HepG2 (cell line): ENCODE results near the gene CPNE2. TPM values are rescaled to one million over a fixed set of nuclear protein-coding genes. Genes with fewer than 3 reads are reported as not detected.

Experiments
- ATAC-seq: fragments of 200-7000 bp; cut with Tn5 transposase; 3 replicates; pipeline ENCODE4 v1.9.1; 2020; ENCODE audit warnings: mild to moderate bottlenecking, moderate library complexity
- BruUV-seq: library from RNA; stranded (reverse); fragments of 400-500 nt; replicated peaks from 2 replicates; lab custom pipeline; 2021; lab: Mats Ljungman, UMichigan
- CTCF ChIA-PET: fragments of 300-600 bp; formaldehyde crosslinking; extraction: SDS; loops from one replicate; lab custom pipeline; 2021; ENCODE audit warnings: low total read pairs, inconsistent platforms, low intra/inter-chr PET ratio; lab: Yijun Ruan, JAX
- POLR2A ChIA-PET: fragments of 350-600 bp; sonication (Branson Sonifier 250); formaldehyde crosslinking; loops from one replicate; lab custom pipeline; 2020; ENCODE audit warnings: antibody characterized with exemption, inconsistent platforms; lab: Yijun Ruan, JAX
- DNase-seq: peaks from one replicate; pipeline ENCODE4 v3.0.0-alpha.2; 2015; ENCODE audit warnings: low spot score
- FAIRE-seq: peaks from 3 replicates; lab custom pipeline; 2011; peaks lifted over from hg19 to GRCh38; lab: Jason Lieb, UNC
- H2AFZ ChIP-seq: one replicate; pipeline ENCODE4 v1.6.1; 2011; ENCODE audit warnings: low read length, inconsistent platforms
- H3K27ac ChIP-seq: fragments of 300-600 bp; 3 replicates; pipeline ENCODE4 v1.8.0; 2011; ENCODE audit warnings: mixed run types, mild to moderate bottlenecking, mixed read lengths, low read length, inconsistent platforms; ENCODE audit not compliant: insufficient read depth; ENCODE audit errors: extremely low read length
- H3K27me3 ChIP-seq, 2 experiments: fragments of 200-600 bp in 1 of 2; 2 replicates in 1 of 2; 3 replicates in 1 of 2; pipeline versions ENCODE4 v1.6.0 to v1.8.0; 2011; ENCODE audit warnings: low read length in 2 of 2, mild to moderate bottlenecking in 2 of 2, moderate library complexity in 2 of 2, inconsistent platforms in 1 of 2; ENCODE audit not compliant: insufficient read depth in 2 of 2, control insufficient read depth in 1 of 2
- H3K36me3 ChIP-seq, 2 experiments: fragments of 200-600 bp in 1 of 2; replicated peaks in 1 of 2; 2 replicates in 1 of 2; 3 replicates in 1 of 2; pipeline versions ENCODE4 v1.5.1 to v1.8.0; 2011; ENCODE audit warnings: low read length in 2 of 2, inconsistent platforms in 1 of 2; ENCODE audit not compliant: insufficient read depth in 2 of 2, control insufficient read depth in 1 of 2
- H3K4me1 ChIP-seq: 2 replicates; pipeline ENCODE4 v1.5.1; 2012; ENCODE audit warnings: low read length, inconsistent platforms; ENCODE audit not compliant: insufficient read depth
- H3K4me2 ChIP-seq: 2 replicates; pipeline ENCODE4 v1.6.0; 2011; ENCODE audit warnings: low read depth, low read length, inconsistent platforms
- H3K4me3 ChIP-seq, 3 experiments: fragments of 200-600 bp in 1 of 3; sonication (generic), shearing (Covaris generic) in 1 of 3; replicated peaks in 1 of 3; 2 replicates each; pipeline ENCODE4 v1.5.1; 2011 to 2016; ENCODE audit warnings: low read length in 3 of 3, inconsistent platforms in 2 of 3, low read depth in 2 of 3, mild to moderate bottlenecking in 2 of 3, control low read depth in 1 of 3, mixed read lengths in 1 of 3; ENCODE audit not compliant: insufficient read depth in 1 of 3
- H3K79me2 ChIP-seq: one replicate; pipeline ENCODE4 v1.6.1; 2011; ENCODE audit warnings: low read length, inconsistent platforms; ENCODE audit not compliant: insufficient read depth
- H3K9ac ChIP-seq: 2 replicates; pipeline ENCODE4 v1.6.0; 2011; ENCODE audit warnings: mild to moderate bottlenecking, low read depth, low read length, inconsistent platforms; ENCODE audit not compliant: insufficient read depth
- H3K9me3 ChIP-seq: 2 replicates; pipeline ENCODE4 v1.5.1; 2012; ENCODE audit warnings: mild to moderate bottlenecking, low read length
- H4K20me1 ChIP-seq: 2 replicates; pipeline ENCODE4 v1.6.0; 2011; ENCODE audit warnings: inconsistent platforms, mild to moderate bottlenecking, low read length, moderate library complexity; ENCODE audit not compliant: insufficient read depth
- CCAR2 ChIP-seq: fragments of 200-400 bp; formaldehyde crosslinking; optimal IDR thresholded peaks from 2 replicates; pipeline ENCODE3; 2018; ENCODE audit warnings: low read depth, mild to moderate bottlenecking, low read length, moderate library complexity
- ETV6 ChIP-seq: sonication (generic); formaldehyde crosslinking; conservative IDR thresholded peaks from 2 replicates; pipeline ENCODE4 v1.4.0; 2020; ENCODE audit warnings: missing genetic modification reagents
- HNRNPUL1 ChIP-seq: fragments of 200-400 bp; formaldehyde crosslinking; IDR thresholded peaks from 2 replicates; pipeline ENCODE4 v1.6.1; 2017; ENCODE audit warnings: low read depth, mild to moderate bottlenecking, low read length, moderate library complexity
- NFE2L2 ChIP-seq: fragments of 150-350 bp; IDR thresholded peaks from 2 replicates; pipeline ENCODE4 v1.6.1; 2014; ENCODE audit warnings: low read length
- POLR2AphosphoS5 ChIP-seq: IDR thresholded peaks from 2 replicates; pipeline ENCODE4 v1.6.1; 2012; ENCODE audit warnings: low read depth, low read length
- RBAK ChIP-seq: sonication (generic); formaldehyde crosslinking; IDR thresholded peaks from 2 replicates; pipeline ENCODE4 v1.5.1; 2020; ENCODE audit warnings: mild to moderate bottlenecking, missing genetic modification reagents
- TOPORS ChIP-seq: sonication (generic); formaldehyde crosslinking; IDR thresholded peaks from 2 replicates; pipeline ENCODE4 v1.8.0; 2023; ENCODE audit warnings: mild to moderate bottlenecking, missing genetic modification reagents
- U2AF1 ChIP-seq: fragments of 200-400 bp; formaldehyde crosslinking; optimal IDR thresholded peaks from 2 replicates; pipeline ENCODE3; 2017; ENCODE audit warnings: mild to moderate bottlenecking, low read depth, low read length
- ZFP90 ChIP-seq: sonication (generic); formaldehyde crosslinking; IDR thresholded peaks from 2 replicates; pipeline ENCODE4 v1.8.0; 2022; ENCODE audit warnings: missing genetic modification reagents, mild to moderate bottlenecking, inconsistent platforms, borderline replicate concordance
- ZNF558 ChIP-seq: sonication (generic); formaldehyde crosslinking; IDR thresholded peaks from 2 replicates; pipeline ENCODE4 v1.9.0; 2022; ENCODE audit warnings: mild to moderate bottlenecking, missing genetic modification reagents, borderline replicate concordance
- WGBS: methylation state at CpG from one replicate; pipeline ENCODE4 v1.1.6; 2017; ENCODE audit warnings: low lambda C conversion rate; 5-methylcytosine and 5-hydroxymethylcytosine counted together
- in situ Hi-C: cut with HindIII; loops from 2 replicates; pipeline ENCODE4 v1.10.0; 2017; ENCODE audit warnings: low pct_unique_long_range_greater_than_20kb; ENCODE audit not compliant: extremely low pct_ligation_motif_present
- intact Hi-C: fragments of 100-400 bp; cut with micrococcal nuclease; formaldehyde crosslinking; loops from one replicate; pipeline ENCODE4 v1.10.0; 2022; ENCODE audit not compliant: unreplicated experiment
- polyA plus RNA-seq, 8 experiments: library from polyadenylated mRNA; depleted of rRNA in 3 of 8; stranded (reverse) in 7 of 8; unstranded in 1 of 8; fragments of >200 nt; fragmentation: Illumina TruSeq in 4 of 8; extraction: Trizol in 4 of 8; gene quantifications; 2 replicates each; pipeline versions ENCODE4 v1.2.1 to v1.2.3, GENCODE V29; 2011 to 2016; ENCODE audit warnings: low read depth in 4 of 8, missing spikeins in 1 of 8, mixed read lengths in 1 of 8; ENCODE audit not compliant: insufficient read depth in 1 of 8
- total RNA-seq, 5 experiments: library from RNA; depleted of rRNA; stranded (reverse); fragments of >200 nt; fragmentation: Illumina TruSeq; extraction: Trizol; gene quantifications; 2 replicates each; pipeline ENCODE4 v1.2.3, GENCODE V29; 2016; ENCODE audit warnings: low read depth in 1 of 5
- TF ChIP-seq, protein P1 (sequence below): sonication (generic); formaldehyde crosslinking; IDR thresholded peaks from 2 replicates; pipeline ENCODE4 v1.4.0; 2020; ENCODE audit warnings: mild to moderate bottlenecking, missing genetic modification reagents

CPNE2 gene
- total and polyA plus RNA-seq, 2 of the 13 experiments (the other 11 are each of a cell fraction or from before 2014, with no cell fraction given): 10.6 to 23.3 TPM

DNA sequence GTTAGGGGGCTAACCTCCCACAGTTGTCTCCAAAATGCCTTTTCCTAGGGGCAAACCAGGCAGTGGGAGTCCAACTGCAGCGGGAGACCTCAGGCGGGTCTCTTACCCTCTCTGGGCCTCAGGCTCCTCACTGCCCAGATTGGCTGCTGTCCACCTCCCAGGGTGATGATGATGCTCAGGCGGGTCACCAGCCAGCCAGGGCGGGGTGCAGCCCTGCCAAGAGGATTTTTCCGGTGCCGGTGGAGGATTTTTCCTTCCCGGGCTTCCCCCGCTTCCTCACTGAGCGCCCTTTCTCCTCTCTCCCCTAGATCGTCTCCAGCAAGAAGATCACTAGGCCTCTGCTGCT is 22.8 kb downstream of the CPNE2 start (continued):
- TF ChIP-seq ZFP90 (CRISPR knock-in tag) (no peak), TOPORS (no peak), ZNF558 (CRISPR knock-in tag) (no peak)
- TF ChIP-seq, protein P1, sequence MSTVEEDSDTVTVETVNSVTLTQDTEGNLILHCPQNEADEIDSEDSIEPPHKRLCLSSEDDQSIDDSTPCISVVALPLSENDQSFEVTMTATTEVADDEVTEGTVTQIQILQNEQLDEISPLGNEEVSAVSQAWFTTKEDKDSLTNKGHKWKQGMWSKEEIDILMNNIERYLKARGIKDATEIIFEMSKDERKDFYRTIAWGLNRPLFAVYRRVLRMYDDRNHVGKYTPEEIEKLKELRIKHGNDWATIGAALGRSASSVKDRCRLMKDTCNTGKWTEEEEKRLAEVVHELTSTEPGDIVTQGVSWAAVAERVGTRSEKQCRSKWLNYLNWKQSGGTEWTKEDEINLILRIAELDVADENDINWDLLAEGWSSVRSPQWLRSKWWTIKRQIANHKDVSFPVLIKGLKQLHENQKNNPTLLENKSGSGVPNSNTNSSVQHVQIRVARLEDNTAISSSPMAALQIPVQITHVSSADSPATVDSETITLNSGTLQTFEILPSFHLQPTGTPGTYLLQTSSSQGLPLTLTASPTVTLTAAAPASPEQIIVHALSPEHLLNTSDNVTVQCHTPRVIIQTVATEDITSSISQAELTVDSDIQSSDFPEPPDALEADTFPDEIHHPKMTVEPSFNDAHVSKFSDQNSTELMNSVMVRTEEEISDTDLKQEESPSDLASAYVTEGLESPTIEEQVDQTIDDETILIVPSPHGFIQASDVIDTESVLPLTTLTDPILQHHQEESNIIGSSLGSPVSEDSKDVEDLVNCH (CRISPR knock-in tag): no peak
- TF ChIP-seq, all 625 proteins: peak for 0

DNA sequence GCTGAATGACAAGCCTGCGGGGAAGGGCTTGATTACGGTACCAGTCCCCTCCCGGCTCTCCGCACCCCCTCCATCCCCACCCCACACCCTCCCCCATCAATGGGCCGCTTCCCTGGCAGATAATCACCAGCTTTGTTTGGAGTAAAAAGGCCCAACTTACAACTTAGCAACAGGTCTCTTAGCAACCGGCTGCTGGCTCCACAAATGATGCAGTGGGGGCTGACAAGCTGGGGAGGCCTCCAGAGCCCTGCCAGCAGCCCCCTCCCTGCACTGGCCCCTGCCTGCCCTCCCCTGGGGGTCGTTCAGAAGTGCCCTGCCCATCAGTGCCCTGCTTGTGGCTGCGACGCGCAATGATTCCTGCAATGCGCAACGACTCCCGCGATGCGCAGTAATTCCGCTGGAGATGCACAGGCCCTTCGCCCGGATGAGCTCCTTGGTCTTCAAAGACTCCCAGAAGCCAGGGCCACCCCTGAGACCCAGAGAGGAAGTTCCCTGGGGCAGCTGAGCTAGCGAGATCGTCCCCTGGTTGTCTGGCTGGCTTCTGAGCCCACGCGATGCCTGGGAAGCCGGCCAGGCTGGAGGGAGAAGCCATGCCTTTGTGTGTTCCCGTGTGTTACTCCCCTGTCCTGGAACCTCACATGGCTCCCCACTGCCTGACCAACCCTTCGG is 23.3 kb downstream of the CPNE2 start:
- in situ Hi-C loops (no loop called here), intact Hi-C loops (no loop called here)
- POLR2A ChIA-PET: no interaction called here
- H4K20me1 ChIP-seq: no peaks in the 10 kb centered on the region
- H3K4me2 ChIP-seq: no peak overlapping the region
- DNase-seq (no peak), FAIRE-seq (no peak), ATAC-seq (no peak)
- TF ChIP-seq ETV6 (no peak), RBAK (no peak), HNRNPUL1 (no peak), U2AF1 (no peak), NFE2L2 (no peak), CCAR2 (no peak), POLR2AphosphoS5 (no peak)
- no peaks in the 10 kb centered on the region for H3K27me3 ChIP-seq
- H2AFZ ChIP-seq: no peak overlapping the region
- no peak overlapping the region for H3K4me3 ChIP-seq
- H3K79me2 ChIP-seq: no peaks in the 10 kb centered on the region
- 70% methylated on average over 20 of the region's 25 CpGs for WGBS
- no TSS peak for BruUV-seq
- no peak overlapping the region for H3K9ac ChIP-seq
- no peaks in the 10 kb centered on the region for H3K4me1 ChIP-seq
- H3K9me3 ChIP-seq: no peaks in the 10 kb centered on the region
- H3K27ac ChIP-seq: no peak overlapping the region
- H3K36me3 ChIP-seq: no peaks in the 10 kb centered on the region
- CTCF ChIA-PET: no interaction called here
